ENCODE results near the gene SOX10. TPM values are rescaled to one million over a fixed set of nuclear protein-coding genes. Genes with fewer than 3 reads are reported as not detected.

Gene SOX10
- total RNA-seq, 1 donor from 2014 or later = 23.0 TPM

DNA sequence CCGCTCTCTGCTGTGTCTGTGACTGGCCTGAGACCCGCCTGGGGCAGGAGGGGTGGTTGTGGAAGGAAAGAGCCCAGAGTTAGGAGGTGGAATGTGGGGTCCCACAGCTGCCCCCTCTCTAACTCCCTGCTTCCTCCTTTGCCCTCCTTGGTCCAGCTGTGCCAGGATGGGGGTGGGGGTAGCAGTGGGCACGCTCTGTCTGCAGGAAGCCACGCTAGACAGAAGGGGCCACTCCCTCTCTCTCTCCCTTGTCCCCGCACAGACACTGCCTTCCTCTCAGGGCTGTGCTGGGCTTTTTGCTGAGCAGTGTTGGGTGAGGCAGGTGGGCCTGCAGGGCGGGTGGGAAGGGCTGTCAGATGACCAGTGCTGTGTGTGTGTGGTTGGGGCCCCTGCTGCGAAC lies 2.0 kb upstream of the SOX10 start:
- H3K27me3 ChIP-seq = no peaks in the 10 kb centered on the region
- no peak overlapping the region for H3K4me3 ChIP-seq
- H3K4me1 ChIP-seq = no peaks in the 10 kb centered on the region
- TF ChIP-seq, protein P1, sequence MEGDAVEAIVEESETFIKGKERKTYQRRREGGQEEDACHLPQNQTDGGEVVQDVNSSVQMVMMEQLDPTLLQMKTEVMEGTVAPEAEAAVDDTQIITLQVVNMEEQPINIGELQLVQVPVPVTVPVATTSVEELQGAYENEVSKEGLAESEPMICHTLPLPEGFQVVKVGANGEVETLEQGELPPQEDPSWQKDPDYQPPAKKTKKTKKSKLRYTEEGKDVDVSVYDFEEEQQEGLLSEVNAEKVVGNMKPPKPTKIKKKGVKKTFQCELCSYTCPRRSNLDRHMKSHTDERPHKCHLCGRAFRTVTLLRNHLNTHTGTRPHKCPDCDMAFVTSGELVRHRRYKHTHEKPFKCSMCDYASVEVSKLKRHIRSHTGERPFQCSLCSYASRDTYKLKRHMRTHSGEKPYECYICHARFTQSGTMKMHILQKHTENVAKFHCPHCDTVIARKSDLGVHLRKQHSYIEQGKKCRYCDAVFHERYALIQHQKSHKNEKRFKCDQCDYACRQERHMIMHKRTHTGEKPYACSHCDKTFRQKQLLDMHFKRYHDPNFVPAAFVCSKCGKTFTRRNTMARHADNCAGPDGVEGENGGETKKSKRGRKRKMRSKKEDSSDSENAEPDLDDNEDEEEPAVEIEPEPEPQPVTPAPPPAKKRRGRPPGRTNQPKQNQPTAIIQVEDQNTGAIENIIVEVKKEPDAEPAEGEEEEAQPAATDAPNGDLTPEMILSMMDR (IDR thresholded peaks at IDR 0.05) = no peak
- H3K9me3 ChIP-seq = no peaks in the 10 kb centered on the region
- no peak overlapping the region for H3K27ac ChIP-seq
- H3K36me3 ChIP-seq = peaks cover 0 to 3% of the 10 kb centered on the region in 2 donors
- intact Hi-C loops (cut with DNase I) = no loop called here
- DNase-seq (ENCODE audit: low spot score in 2 of 2) = no peak

DNA sequence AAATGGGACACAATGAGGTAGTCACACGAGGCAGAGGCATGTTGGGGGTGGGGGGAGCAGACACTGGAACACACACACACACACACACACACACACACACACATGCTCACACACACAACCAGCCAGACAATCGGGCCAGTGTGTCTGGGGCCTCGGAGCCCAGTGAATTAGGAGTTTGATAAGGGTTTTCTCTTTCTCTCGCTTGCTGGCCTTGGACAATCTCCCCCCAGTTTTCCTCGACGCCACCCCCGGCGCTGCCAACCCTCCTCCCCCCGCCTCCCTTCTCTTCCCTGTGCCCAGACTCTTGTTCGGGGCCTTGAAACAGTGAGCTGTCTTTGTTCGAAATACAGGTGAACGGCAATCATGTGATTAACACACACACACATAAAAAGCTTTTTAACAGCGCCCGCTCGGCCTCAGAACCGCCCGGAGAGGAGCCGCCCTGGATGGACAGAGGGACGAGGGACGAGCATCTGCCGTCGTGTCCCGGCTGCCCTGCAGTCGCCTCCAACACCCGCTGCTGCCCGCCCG lies 1.5 kb upstream of the SOX10 start:
- intact Hi-C loops (cut with DNase I) = no loop called here
- no peaks in the 10 kb centered on the region for H3K4me1 ChIP-seq
- H3K27me3 ChIP-seq = no peaks in the 10 kb centered on the region
- no peak for DNase-seq (ENCODE audit: low spot score in 2 of 2)
- H3K27ac ChIP-seq = no peak overlapping the region
- H3K4me3 ChIP-seq = no peak overlapping the region
- no peaks in the 10 kb centered on the region for H3K9me3 ChIP-seq
- peaks cover 0 to 3% of the 10 kb centered on the region in 2 donors for H3K36me3 ChIP-seq
- TF ChIP-seq, protein P1 (IDR thresholded peaks at IDR 0.05) = no peak

DNA sequence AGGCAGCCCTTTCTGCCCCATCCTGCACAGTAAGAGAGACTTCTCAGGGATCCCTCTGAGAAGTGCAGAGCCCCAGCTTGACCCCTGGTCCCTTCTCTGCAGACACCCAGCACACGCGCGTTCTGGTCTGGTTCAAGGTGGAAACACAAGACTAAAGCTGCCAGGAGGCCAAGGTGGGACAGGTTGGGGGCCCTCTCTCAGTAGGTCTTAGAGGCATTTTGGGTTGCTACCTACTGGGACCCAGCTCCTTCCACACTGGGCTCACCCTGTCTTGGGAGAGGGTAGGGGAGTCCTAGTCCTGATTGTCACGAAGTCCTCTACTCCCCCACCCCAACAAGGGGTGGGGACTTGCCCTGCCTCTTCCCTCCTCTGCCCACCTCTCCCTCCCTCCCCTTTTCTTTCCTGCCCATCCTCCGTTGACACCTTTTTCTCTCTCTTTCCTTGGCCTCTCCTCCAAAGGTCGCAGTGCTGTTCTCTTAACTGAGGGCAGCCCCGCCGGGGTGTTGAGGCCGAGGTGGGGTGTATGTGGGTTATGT lies 763 bp upstream of the SOX10 start:
- Histone ChIP-seq H3K9me3 (no peaks in the 10 kb centered on the region), H3K4me3 (no peak overlapping the region), H3K27ac (no peak overlapping the region), H3K27me3 (no peaks in the 10 kb centered on the region), H3K36me3 (peaks cover 0 to 3% of the 10 kb centered on the region in 2 donors), H3K4me1 (no peaks in the 10 kb centered on the region)
- TF ChIP-seq, protein P1 (IDR thresholded peaks at IDR 0.05) = no peak
- intact Hi-C loops (cut with DNase I) = no loop called here
- no peak for DNase-seq (ENCODE audit: low spot score in 2 of 2)

DNA sequence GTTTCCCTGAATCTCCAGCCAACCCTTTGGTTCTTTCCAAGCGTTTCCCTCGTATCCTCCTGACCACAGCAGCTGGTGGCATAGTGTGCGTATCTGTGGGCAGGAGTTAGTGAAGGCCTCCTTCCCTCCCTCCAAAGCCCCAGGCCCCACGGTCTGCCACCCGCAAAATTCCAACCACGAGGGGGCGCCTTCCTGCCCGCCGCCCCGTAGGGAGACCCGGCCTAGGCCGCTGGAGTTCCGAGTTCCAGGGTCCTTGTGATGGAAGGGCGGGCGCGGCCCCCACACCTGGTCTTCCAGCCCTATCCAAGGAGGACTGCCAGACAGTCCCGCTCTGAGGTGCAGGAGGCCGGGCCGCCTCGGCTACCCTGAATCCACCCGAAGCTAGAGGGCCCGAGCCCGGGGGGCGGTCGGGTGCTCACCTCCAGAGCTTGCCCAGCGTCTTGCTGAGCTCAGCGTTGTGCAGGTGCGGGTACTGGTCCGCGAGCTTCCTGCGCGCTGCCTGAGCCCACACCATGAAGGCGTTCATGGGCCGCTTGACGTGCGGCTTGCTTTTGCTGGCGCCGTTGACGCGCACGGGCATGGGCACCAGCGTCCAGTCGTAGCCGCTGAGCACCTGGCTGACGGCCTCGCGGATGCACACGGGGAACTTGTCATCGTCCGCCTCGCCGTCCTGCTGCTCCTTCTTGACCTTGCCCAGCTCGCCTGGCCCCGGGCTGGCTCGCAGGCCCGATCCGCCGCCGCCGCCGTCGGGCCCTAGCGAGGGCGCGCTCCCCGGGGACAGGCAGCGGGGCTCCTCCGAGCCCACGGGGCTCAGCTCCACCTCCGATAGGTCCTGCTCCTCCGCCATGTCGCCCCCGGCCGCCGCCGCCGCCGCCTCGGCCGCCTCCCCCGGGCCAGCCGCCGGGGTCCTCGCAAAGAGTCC lies 1.2 kb downstream of the SOX10 start:
- H3K27me3 ChIP-seq = no peaks in the 10 kb centered on the region
- intact Hi-C loops (cut with DNase I) = no loop called here
- H3K4me3 ChIP-seq = no peak overlapping the region
- TF ChIP-seq, protein P1 (IDR thresholded peaks at IDR 0.05) = peak in 1 of 3 experiments; percentile 10
- H3K27ac ChIP-seq = no peak overlapping the region
- no peaks in the 10 kb centered on the region for H3K4me1 ChIP-seq
- no peaks in the 10 kb centered on the region for H3K9me3 ChIP-seq
- H3K36me3 ChIP-seq = peaks cover 0 to 3% of the 10 kb centered on the region in 2 donors
- no peak for DNase-seq (ENCODE audit: low spot score in 2 of 2)

DNA sequence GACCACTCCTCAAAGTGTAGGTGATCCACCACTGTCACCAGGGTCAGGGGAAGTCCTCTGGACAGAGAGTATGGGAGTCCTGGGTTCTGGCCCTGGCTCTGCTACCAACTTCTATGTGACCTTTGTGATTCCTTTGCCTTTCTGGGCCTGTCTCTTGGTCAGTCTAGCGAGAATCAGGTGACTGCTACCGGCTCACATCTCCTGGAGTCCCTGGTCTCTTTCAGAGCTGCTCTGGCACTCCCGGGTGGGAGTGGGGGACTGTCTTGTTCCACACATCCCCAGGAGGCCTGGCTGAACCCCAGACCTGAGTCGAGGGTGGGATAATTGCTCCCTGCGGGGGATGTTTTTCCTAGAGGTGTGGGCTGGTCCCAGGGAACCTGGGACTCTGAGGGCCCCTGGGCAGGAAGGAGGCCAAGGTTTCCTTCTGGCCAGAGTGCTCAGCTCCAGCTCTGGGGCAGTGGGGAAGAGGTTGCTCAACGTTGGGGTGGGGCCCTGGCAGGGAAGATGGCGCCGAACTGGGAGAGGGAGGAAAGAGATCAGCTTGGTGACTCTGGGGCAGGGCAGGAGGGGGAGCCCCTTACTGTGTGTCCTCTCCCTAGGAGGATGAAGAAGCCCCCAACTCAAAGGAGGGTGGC lies 2.1 kb downstream of the SOX10 start:
- Histone ChIP-seq H3K27me3 (no peaks in the 10 kb centered on the region), H3K4me3 (no peak overlapping the region), H3K36me3 (peaks cover 0 to 3% of the 10 kb centered on the region in 2 donors), H3K27ac (no peak overlapping the region), H3K9me3 (no peaks in the 10 kb centered on the region), H3K4me1 (no peaks in the 10 kb centered on the region)
- intact Hi-C loops (cut with DNase I) = no loop called here
- TF ChIP-seq, protein P1 (IDR thresholded peaks at IDR 0.05) = no peak
- DNase-seq (ENCODE audit: low spot score in 2 of 2) = no peak
